GM12878 (cell line): ENCODE results near the gene MUC7. TPM values are rescaled to one million over a fixed set of nuclear protein-coding genes. Genes with fewer than 3 reads are reported as not detected.

ENCODE experiments used
- ATAC-seq: fragments of 200-7000 bp; cut with Tn5 transposase; 3 replicates; pipeline ENCODE4 v1.9.1; 2020; ENCODE audit warnings: mild to moderate bottlenecking, moderate library complexity
- BruUV-seq: library from RNA; stranded (reverse); fragments of 400-500 nt; replicated peaks from 2 replicates; lab custom pipeline; 2021; lab: Mats Ljungman, UMichigan
- CTCF ChIA-PET: fragments of 300-600 bp; sonication (Branson Sonifier 250); formaldehyde crosslinking; extraction: SDS; loops from one replicate; lab custom pipeline; 2021; ENCODE audit warnings: inconsistent platforms; lab: Yijun Ruan, JAX
- POLR2A ChIA-PET: fragments of 350-600 bp; formaldehyde crosslinking; extraction: SDS; loops from one replicate; lab custom pipeline; 2021; ENCODE audit warnings: inconsistent platforms; lab: Charles Lee
- RAD21 ChIA-PET: fragments of 300-600 bp; sonication (Branson Sonifier 250); formaldehyde crosslinking; loops from one replicate; lab custom pipeline; 2023; ENCODE audit warnings: antibody characterized with exemption; ENCODE audit not compliant: unreplicated experiment; lab: Charles Lee
- SMC1A ChIA-PET: fragments of 300-600 bp; sonication (Branson Sonifier 250); formaldehyde crosslinking; loops from one replicate; lab custom pipeline; 2023; ENCODE audit not compliant: unreplicated experiment, uncharacterized antibody; lab: Charles Lee
- DNase-seq: peaks from one replicate; pipeline ENCODE4 v3.0.0-alpha.2; 2011; ENCODE audit warnings: low read depth, low spot score
- FAIRE-seq: peaks from 3 replicates; lab custom pipeline; 2011; peaks lifted over from hg19 to GRCh38; lab: Jason Lieb, UNC
- H2AFZ ChIP-seq: 2 replicates; pipeline ENCODE4 v1.6.0; 2011; ENCODE audit warnings: low read depth, low read length, control low read depth; ENCODE audit not compliant: control insufficient read depth
- H3K27ac ChIP-seq: 2 replicates; pipeline ENCODE4 v1.5.1; 2011; ENCODE audit warnings: control low read depth; ENCODE audit not compliant: control insufficient read depth, insufficient read depth
- H3K27me3 ChIP-seq, 2 experiments: replicated peaks in 1 of 2; 2 replicates each; pipeline versions ENCODE4 v1.6.0 to v1.6.1; 2011; ENCODE audit warnings: low read length in 1 of 2; ENCODE audit not compliant: control insufficient read depth in 2 of 2, insufficient read depth in 2 of 2
- H3K36me3 ChIP-seq, 2 experiments: 2 replicates each; pipeline ENCODE4 v1.5.1; 2011; ENCODE audit warnings: low read length in 1 of 2; ENCODE audit not compliant: control insufficient read depth in 2 of 2, insufficient read depth in 2 of 2
- H3K4me1 ChIP-seq: 2 replicates; pipeline ENCODE4 v1.6.1; 2011; ENCODE audit warnings: mild to moderate bottlenecking, low read length, moderate library complexity, mixed read lengths; ENCODE audit not compliant: control insufficient read depth, insufficient read depth
- H3K4me2 ChIP-seq: 2 replicates; pipeline ENCODE4 v1.6.0; 2011; ENCODE audit warnings: control low read depth; ENCODE audit not compliant: control insufficient read depth, insufficient read depth
- H3K4me3 ChIP-seq: fragments of 200-600 bp; sonication (generic); 2 replicates; pipeline ENCODE4 v1.5.1; 2016
- H3K79me2 ChIP-seq: 2 replicates; pipeline ENCODE4 v1.6.0; 2011; ENCODE audit warnings: low read length; ENCODE audit not compliant: control insufficient read depth, insufficient read depth
- H3K9ac ChIP-seq: 2 replicates; pipeline ENCODE4 v1.8.0; 2011; ENCODE audit warnings: low read length, control low read depth, mixed read lengths; ENCODE audit not compliant: control insufficient read depth, insufficient read depth
- H3K9me3 ChIP-seq: replicated peaks from 3 replicates; pipeline ENCODE4 v1.5.1; 2011; ENCODE audit warnings: mild to moderate bottlenecking, low read length; ENCODE audit not compliant: control insufficient read depth, insufficient read depth
- H4K20me1 ChIP-seq: 2 replicates; pipeline ENCODE4 v1.6.0; 2011; ENCODE audit not compliant: control insufficient read depth, insufficient read depth
- ATF3 ChIP-seq: IDR thresholded peaks from 2 replicates; pipeline ENCODE4 v1.6.1; 2011; ENCODE audit warnings: low read depth, mild to moderate bottlenecking, low read length, moderate library complexity, borderline replicate concordance; ENCODE audit errors: extremely low read depth
- BCLAF1 ChIP-seq: fragments of 450-650 bp; IDR thresholded peaks from 2 replicates; pipeline ENCODE4 v1.6.1; 2017; ENCODE audit warnings: antibody characterized with exemption, mild to moderate bottlenecking, moderate library complexity
- CEBPB ChIP-seq, 2 experiments: fragments of 150-350 bp in 1 of 2; IDR thresholded peaks; 2 replicates each; pipeline ENCODE4 v1.6.1; 2012 to 2014; ENCODE audit warnings: low read depth in 2 of 2, low read length in 2 of 2, borderline replicate concordance in 1 of 2, inconsistent platforms in 1 of 2
- CREM ChIP-seq: IDR thresholded peaks from 2 replicates; pipeline ENCODE4 v1.6.1; 2014; ENCODE audit warnings: antibody characterized with exemption, low read depth
- EP300 ChIP-seq, 2 experiments: fragments of 150-350 bp in 1 of 2; IDR thresholded peaks; 2 replicates each; pipeline ENCODE4 v1.6.1; 2011 to 2012; ENCODE audit warnings: low read depth in 2 of 2, low read length in 2 of 2, borderline replicate concordance in 1 of 2, improper control_type of control experiment in 1 of 2, inconsistent platforms in 1 of 2; ENCODE audit not compliant: control insufficient read depth in 1 of 2
- HCFC1 ChIP-seq: fragments of 150-350 bp; IDR thresholded peaks from 2 replicates; pipeline ENCODE4 v1.6.1; 2014; ENCODE audit warnings: low read length
- NFYA ChIP-seq: IDR thresholded peaks from 2 replicates; pipeline ENCODE4 v1.6.1; 2011; ENCODE audit warnings: low read depth, mild to moderate bottlenecking, low read length, improper control_type of control experiment, borderline replicate concordance
- NKRF ChIP-seq: fragments of 450-650 bp; conservative IDR thresholded peaks from 2 replicates; pipeline ENCODE4 v1.6.1; 2017; ENCODE audit warnings: mild to moderate bottlenecking, moderate library complexity
- POU2F2 ChIP-seq: IDR thresholded peaks from 3 replicates; pipeline ENCODE4 v1.6.1; 2011; ENCODE audit warnings: low read depth, mild to moderate bottlenecking, low read length, borderline replicate concordance
- RAD51 ChIP-seq: fragments of 450-650 bp; IDR thresholded peaks from 2 replicates; pipeline ENCODE4 v1.6.1; 2016; ENCODE audit warnings: moderate library complexity, mild to moderate bottlenecking, inconsistent platforms
- TCF12 ChIP-seq: IDR thresholded peaks from 2 replicates; pipeline ENCODE4 v1.6.1; 2011; ENCODE audit warnings: low read depth, mild to moderate bottlenecking, low read length
- ZBTB33 ChIP-seq: fragments of 450-650 bp; IDR thresholded peaks from 2 replicates; pipeline ENCODE4 v1.6.1; 2017; ENCODE audit warnings: mild to moderate bottlenecking
- ZNF217 ChIP-seq: fragments of 450-650 bp; IDR thresholded peaks from 2 replicates; pipeline ENCODE4 v1.6.1; 2017; ENCODE audit warnings: antibody characterized with exemption, mild to moderate bottlenecking
- WGBS: methylation state at CpG from one replicate; pipeline ENCODE4 v1.1.6; 2016; ENCODE audit warnings: low lambda C conversion rate; ENCODE audit not compliant: insufficient replicate concordance, insufficient coverage; ENCODE audit errors: missing lambda C conversion rate; 5-methylcytosine and 5-hydroxymethylcytosine counted together
- in situ Hi-C: fragments of 300-500 bp; cut with MboI; formaldehyde crosslinking; loops from 9 replicates; pipeline ENCODE4 v1.14.3; 2018; ENCODE audit warnings: mixed read lengths
- intact Hi-C: fragments of 100-400 bp; cut with micrococcal nuclease; formaldehyde crosslinking; loops from one replicate; pipeline ENCODE4 v1.14.2; 2022; ENCODE audit not compliant: unreplicated experiment
- polyA plus RNA-seq, 11 experiments: library from polyadenylated mRNA; depleted of rRNA in 4 of 11; unstranded in 6 of 11; stranded (reverse) in 5 of 11; fragments of >200 nt; fragmentation: Nextera tagmentation in 4 of 11; fragmentation: Illumina TruSeq in 1 of 11; extraction: Ambion mirVana in 4 of 11; extraction: Trizol in 1 of 11; gene quantifications; 1 replicate in 1 of 11; 2 replicates in 10 of 11; pipeline versions ENCODE4 v1.2.1 to v1.2.3, GENCODE V29; 2011 to 2016; ENCODE audit warnings: inconsistent platforms in 2 of 11, missing spikeins in 2 of 11, low read depth in 1 of 11
- total RNA-seq, 4 experiments: library from RNA; depleted of rRNA in 3 of 4; stranded (reverse); fragments of >200 nt in 3 of 4; fragmentation: Illumina TruSeq in 1 of 4; extraction: Trizol in 1 of 4; gene quantifications; 2 replicates each; pipeline versions ENCODE4 v1.2.1 to v1.2.3, GENCODE V29; 2013 to 2021

The MUC7 gene
- total and polyA plus RNA-seq, 10 of the 15 experiments (the other 5 are each of a cell fraction or from before 2014, with no cell fraction given) = not detected

- TF ChIP-seq ZNF217 = no peak
- TF ChIP-seq POU2F2 = no peak
- TF ChIP-seq, all 136 proteins: peak for 0
These were observed 39.4 kb downstream of the MUC7 start (continued) for GRCh38 chr4:70511365-70511764.

- no peak for FAIRE-seq
- TF ChIP-seq CREM = no peak
- TF ChIP-seq TCF12 = no peak
- no peak for TF ChIP-seq EP300 (IDR thresholded peaks at IDR 0.05; ENCODE audit: borderline replicate concordance in 1 of 2, control insufficient read depth in 1 of 2, low read depth in 2 of 2, low read length in 2 of 2)
- TF ChIP-seq ZBTB33 = no peak
- TF ChIP-seq CEBPB (IDR thresholded peaks at IDR 0.05; ENCODE audit: borderline replicate concordance in 1 of 2, low read depth in 2 of 2, low read length in 2 of 2) = no peak
- TF ChIP-seq HCFC1 = no peak
- no peak for TF ChIP-seq NFYA
- no peak for TF ChIP-seq ATF3
- no peak for TF ChIP-seq RAD51
- no peak for TF ChIP-seq NKRF
- no peak for TF ChIP-seq BCLAF1
These were observed 43.6 kb downstream of the MUC7 start for GRCh38 chr4:70515367-70516250.

More at GRCh38 chr4:70515367-70516250, 43.6 kb downstream of the MUC7 start:
- CTCF ChIA-PET = no interaction called here
- RAD21 ChIA-PET = no interaction called here
- no peaks in the 10 kb centered on the region; a peak in 1 of 4 replicates for H3K27me3 ChIP-seq
- H3K4me3 ChIP-seq = no peak overlapping the region
- POLR2A ChIA-PET = no interaction called here
- 21% methylated on average over 4 of the region's 4 CpGs for WGBS
- in situ Hi-C loops (loop anchor here (25.0 kb wide), 1 partner anchor 828 kb away; no protein-coding TSS in a partner anchor), intact Hi-C loops (no loop called here)
- SMC1A ChIA-PET = no interaction called here
- no peak overlapping the region for H3K9ac ChIP-seq
- BruUV-seq = no TSS peak
- DNase-seq (no peak), ATAC-seq (no peak)
- H2AFZ ChIP-seq = no peak overlapping the region
- H3K4me2 ChIP-seq = no peak overlapping the region
- H3K79me2 ChIP-seq = no peaks in the 10 kb centered on the region
- H3K9me3 ChIP-seq = no peaks in the 10 kb centered on the region
- H3K27ac ChIP-seq = no peak overlapping the region
- no peaks in the 10 kb centered on the region for H3K36me3 ChIP-seq
- H4K20me1 ChIP-seq = no peaks in the 10 kb centered on the region
- H3K4me1 ChIP-seq = no peaks in the 10 kb centered on the region
